Mammary epithelial cell (primary cell): ENCODE data around the gene RAVER1.

Source experiments
- EZH2 ChIP-seq: IDR thresholded peaks from 2 replicates; pipeline ENCODE4 v1.6.1; 2012; ENCODE audit warnings: low read length, inconsistent platforms, borderline replicate concordance
- TF ChIP-seq, protein P1 (sequence below), 2 donors: IDR thresholded peaks in 1 of 2; conservative IDR thresholded peaks in 1 of 2; 2 replicates each; pipeline ENCODE4 v1.5.1; 2011 to 2012; ENCODE audit warnings: inconsistent platforms in 2 of 2, low read length in 2 of 2, mild to moderate bottlenecking in 2 of 2, control low read depth in 1 of 2, low read depth in 1 of 2; ENCODE audit not compliant: insufficient read depth in 1 of 2; ENCODE audit errors: extremely low read depth in 1 of 2

- TF ChIP-seq, protein P1, sequence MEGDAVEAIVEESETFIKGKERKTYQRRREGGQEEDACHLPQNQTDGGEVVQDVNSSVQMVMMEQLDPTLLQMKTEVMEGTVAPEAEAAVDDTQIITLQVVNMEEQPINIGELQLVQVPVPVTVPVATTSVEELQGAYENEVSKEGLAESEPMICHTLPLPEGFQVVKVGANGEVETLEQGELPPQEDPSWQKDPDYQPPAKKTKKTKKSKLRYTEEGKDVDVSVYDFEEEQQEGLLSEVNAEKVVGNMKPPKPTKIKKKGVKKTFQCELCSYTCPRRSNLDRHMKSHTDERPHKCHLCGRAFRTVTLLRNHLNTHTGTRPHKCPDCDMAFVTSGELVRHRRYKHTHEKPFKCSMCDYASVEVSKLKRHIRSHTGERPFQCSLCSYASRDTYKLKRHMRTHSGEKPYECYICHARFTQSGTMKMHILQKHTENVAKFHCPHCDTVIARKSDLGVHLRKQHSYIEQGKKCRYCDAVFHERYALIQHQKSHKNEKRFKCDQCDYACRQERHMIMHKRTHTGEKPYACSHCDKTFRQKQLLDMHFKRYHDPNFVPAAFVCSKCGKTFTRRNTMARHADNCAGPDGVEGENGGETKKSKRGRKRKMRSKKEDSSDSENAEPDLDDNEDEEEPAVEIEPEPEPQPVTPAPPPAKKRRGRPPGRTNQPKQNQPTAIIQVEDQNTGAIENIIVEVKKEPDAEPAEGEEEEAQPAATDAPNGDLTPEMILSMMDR (conservative IDR thresholded peaks at IDR 0.05 in 1 of 2, IDR thresholded peaks at IDR 0.05 in 1 of 2; ENCODE audit: extremely low read depth in 1 of 2, insufficient read depth in 1 of 2, low read depth in 1 of 2, low read length in 2 of 2) = no peak
- TF ChIP-seq EZH2 = no peak
Measured at GRCh38 chr19:10271543-10272086, 61.7 kb downstream of the RAVER1 start.
